HG03442 (cell line): ENCODE measurements around the gene ERG.

Source experiments
- ATAC-seq: cut with Tn5 transposase; IDR thresholded peaks from one replicate; pipeline ENCODE4 v1.9.1; 2021; ENCODE audit warnings: mild to moderate bottlenecking, moderate library complexity; ENCODE audit not compliant: unreplicated experiment

Gene ERG

GRCh38 chr21:38475519-38475918 is 22.8 kb downstream of the ERG start:
- ATAC-seq = no peak

DNA sequence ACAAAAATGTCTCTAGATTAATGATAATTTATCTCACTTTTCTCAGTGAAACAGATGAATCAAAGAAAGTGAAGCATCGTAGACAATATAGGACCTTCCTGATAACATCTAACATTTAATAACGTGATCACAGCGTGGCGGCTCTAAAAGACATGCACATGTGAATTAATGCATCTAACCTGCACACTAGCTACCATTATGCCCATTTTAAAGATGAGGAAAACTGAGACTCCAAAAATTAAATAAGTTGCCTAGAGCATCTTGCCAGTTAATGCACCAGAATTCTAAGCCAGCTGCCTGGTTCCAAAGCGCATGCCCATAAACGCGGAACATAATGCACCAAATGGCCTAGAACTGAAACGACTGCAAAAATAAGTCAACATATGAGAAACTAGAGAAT is 23.5 kb downstream of the ERG start:
- ATAC-seq = no peak

- no peak for ATAC-seq
These were observed 24.2 kb downstream of the ERG start for GRCh38 chr21:38474124-38474523.

GRCh38 chr21:38472412-38473108 is 25.7 kb downstream of the ERG start:
- no peak for ATAC-seq

- ATAC-seq = no peak
These were observed 26.5 kb downstream of the ERG start for GRCh38 chr21:38471766-38472165.

DNA sequence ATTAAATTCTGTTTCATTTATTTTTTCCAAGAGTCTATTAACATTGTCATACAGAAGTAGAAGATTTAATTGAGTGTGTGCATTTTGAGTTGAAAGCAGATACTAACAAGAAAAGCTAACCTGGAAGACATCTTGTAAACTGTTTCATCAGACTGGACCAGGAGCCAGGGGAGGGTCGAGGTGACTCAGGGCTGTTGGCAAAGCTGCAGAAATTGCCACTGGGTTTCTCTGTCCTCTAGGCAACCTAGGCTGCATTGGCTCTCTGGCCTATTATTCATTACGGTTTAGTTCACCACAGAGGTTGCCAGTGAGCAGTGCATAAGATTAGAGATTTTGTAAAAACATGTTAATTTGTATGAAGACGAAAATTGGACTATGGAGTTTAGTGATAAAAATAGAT is 27.5 kb downstream of the ERG start:
- no peak for ATAC-seq

DNA sequence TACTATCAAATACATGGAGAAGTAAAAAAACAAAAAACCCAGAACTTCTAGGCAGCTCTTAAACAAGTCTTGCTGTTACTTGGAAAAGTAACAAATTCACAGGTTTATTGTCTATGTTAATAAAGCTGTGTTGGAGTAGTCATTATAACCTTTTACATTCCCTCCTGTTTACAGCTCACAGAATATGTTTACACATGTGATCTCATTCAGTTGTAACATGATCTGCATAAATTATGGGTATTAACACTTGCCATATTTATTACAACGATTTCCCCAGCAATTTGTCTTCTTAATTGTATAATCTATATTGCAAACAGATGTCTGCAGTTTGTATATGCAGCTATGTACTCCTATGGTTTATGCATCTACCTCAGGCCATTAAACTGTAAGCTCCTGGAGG is 28.6 kb downstream of the ERG start:
- ATAC-seq = no peak

DNA sequence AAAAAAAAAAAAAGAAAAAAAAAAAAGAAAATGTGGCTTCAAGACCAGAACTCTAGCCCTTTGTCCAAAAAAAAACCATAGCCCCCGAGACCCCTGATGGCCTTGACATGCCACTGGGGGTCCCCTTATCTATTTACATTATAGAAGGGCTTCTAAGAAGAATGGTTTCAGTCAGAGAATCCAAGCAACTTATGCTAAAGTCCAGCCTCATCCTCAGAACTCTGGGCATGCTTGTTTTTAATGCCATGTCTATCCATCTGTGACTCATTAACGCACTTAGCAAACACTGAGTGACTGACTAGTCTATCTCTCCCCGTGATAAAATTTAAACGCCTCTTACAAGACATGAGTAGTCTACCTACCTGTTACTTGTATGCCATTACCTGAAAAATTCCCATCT is 29.3 kb downstream of the ERG start:
- ATAC-seq = no peak

- ATAC-seq = no peak
These were observed 30.4 kb downstream of the ERG start for GRCh38 chr21:38467911-38468310.

- no peak for ATAC-seq
These were observed 30.9 kb downstream of the ERG start for GRCh38 chr21:38467374-38467773.

GRCh38 chr21:38460171-38460742 is 38.0 kb downstream of the ERG start:
- ATAC-seq = no peak

- no peak for ATAC-seq
These were observed 38.8 kb downstream of the ERG start for GRCh38 chr21:38459490-38459889.

DNA sequence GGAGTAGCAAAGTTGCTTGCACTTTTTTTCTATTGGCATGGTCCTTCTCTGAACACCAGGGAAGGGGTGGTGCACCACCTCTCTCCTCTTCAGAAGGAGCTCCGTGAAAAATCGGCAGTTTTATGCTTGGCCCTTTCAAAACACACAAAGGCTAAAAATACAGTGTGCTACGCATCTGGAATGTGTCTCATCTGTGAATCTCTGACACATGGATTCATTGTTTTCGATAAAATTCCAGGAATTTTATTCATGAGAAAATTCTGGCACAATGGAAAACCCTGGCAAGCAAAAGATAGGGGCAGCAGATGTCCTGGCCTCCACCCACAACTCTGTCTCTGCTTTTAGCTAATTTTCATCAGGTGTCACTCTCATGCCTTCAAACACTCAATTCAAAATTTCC is 42.9 kb downstream of the ERG start:
- ATAC-seq = no peak

GRCh38 chr21:38454702-38455101 is 43.6 kb downstream of the ERG start:
- ATAC-seq = no peak

GRCh38 chr21:38454161-38454560 is 44.1 kb downstream of the ERG start:
- no peak for ATAC-seq

DNA sequence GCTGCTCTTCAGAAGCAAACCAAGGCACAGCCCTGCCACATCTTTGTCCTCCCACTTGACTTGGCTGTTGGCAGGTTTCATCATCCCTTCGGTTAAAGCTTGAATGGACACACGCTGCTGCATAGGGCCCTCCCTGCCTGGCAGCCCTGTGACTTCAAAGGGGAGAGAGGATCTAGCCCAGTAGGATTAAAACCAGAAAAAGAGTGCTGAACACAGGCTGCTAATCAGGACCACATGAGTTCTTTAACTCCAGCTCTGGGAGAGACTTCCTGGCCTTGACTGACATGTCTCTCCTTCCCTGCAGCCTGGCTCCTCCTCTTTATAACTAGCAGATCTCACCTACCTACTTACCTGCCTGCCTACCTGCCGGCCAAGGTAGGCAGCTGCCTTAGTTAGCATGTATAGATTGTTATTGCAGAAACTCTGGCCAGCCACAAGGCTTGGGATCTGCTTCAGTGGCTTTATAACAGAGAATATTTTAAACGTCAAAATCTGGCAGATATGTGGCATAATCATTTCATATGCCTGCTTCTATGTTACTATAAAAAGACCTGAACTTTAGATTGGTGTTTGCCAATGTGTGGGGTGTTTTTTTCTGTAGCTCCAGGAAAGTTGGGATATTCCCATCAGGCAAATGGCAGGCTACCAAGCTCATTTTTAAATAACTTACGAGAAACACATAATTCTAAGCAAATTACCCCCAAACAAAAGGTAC is 49.4 kb downstream of the ERG start:
- ATAC-seq = no peak

- ATAC-seq = no peak
These were observed 50.7 kb downstream of the ERG start for GRCh38 chr21:38447611-38448010.

GRCh38 chr21:38444691-38445090 is 53.6 kb downstream of the ERG start:
- no peak for ATAC-seq

DNA sequence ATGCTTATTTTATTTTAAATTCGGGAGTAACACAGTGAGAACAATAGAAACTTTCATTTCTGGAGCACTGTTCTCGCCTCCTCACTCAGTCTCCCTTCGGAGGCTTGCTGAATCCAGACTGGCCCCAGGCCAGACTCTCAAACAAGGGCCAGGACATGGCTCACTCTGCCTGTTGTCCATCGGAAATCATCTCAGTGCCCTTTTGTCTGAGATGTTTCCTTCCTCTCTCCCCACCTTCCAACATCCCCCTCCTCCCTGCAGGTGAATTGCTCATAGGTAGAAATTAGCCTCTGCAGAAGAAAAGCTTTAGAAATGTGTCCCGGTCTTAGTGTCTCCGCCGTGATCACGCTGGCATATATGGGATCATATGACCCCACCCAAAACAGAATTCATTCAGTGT is 55.2 kb downstream of the ERG start:
- ATAC-seq = no peak

GRCh38 chr21:38441153-38441552 is 57.1 kb downstream of the ERG start:
- ATAC-seq = no peak

GRCh38 chr21:38440746-38441145 is 57.5 kb downstream of the ERG start:
- ATAC-seq = no peak

GRCh38 chr21:38439957-38440356 is 58.3 kb downstream of the ERG start:
- ATAC-seq = no peak
